ENCODE results near the gene PTPN1. TPM values are rescaled to one million over a fixed set of nuclear protein-coding genes. Genes with fewer than 3 reads are reported as not detected.

PTPN1 gene
- total and polyA plus RNA-seq, 2 of the 13 experiments (the other 11 are each of a cell fraction or from before 2014, with no cell fraction given), result 17.7 to 37.2 TPM

DNA sequence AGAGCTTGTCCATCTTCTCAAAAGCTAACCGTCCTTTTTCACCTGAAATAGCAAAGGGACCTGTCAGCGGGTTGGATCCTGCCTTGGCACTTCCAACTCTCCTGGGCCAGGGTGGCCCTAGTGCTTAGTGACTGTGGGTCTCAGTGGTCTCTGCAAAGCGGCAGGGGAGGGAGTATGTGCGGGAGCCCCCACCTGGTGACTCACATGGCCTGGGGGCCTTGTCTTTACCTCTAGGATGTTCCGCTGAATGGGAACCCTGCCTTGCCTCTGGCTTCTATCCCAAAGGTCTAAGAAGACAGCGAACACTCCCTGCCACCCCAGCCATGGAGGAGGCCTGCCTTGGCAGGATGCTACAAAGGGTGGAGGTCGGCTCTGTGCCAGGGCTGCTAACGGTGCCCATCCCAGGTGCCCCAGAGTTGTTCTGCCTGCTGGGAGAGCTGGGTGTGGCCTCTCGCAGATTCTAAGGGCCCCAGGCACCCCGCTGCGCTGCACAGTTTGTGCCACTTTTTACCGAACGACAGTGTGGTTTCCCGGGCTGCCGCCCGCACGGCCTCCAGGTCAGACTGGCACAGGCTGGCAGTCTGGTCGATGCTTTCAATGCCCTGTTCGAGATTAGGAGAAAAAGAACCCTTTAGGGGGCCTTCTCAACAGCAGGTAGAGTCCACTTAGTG, 77.2 kb downstream of the PTPN1 start:
- intact Hi-C loops (cut with micrococcal nuclease; ENCODE audit: unreplicated experiment), result no loop called here
- ATAC-seq, result no peak; the same call in 2 of the 3 replicates
- TF ChIP-seq POLR2AphosphoS2 (IDR thresholded peaks at IDR 0.05; ENCODE audit: low read depth, low read length), result no peak
- TF ChIP-seq ZNF766 (CRISPR knock-in tag; IDR thresholded peaks at IDR 0.05; ENCODE audit: borderline replicate concordance), result 0 out of 2 replicates have a peak, but pooled peaks have one; percentile 27
- TF ChIP-seq KLF12 (CRISPR knock-in tag; IDR thresholded peaks at IDR 0.05; ENCODE audit: borderline replicate concordance), result no peak
- TF ChIP-seq HNRNPL (IDR thresholded peaks at IDR 0.05; ENCODE audit: low read depth, low read length), result peak; percentile 22
- TF ChIP-seq PAF1 (CRISPR knock-in tag; IDR thresholded peaks at IDR 0.05), result no peak
- TF ChIP-seq TSC22D2 (CRISPR knock-in tag; IDR thresholded peaks at IDR 0.05; ENCODE audit: borderline replicate concordance), result no peak
- TF ChIP-seq MXI1 (IDR thresholded peaks at IDR 0.05; ENCODE audit: borderline replicate concordance, low read depth, low read length), result no peak
- TF ChIP-seq AGO2 (optimal IDR thresholded peaks at IDR 0.05; ENCODE audit: low read depth, low read length), result peak; percentile 48
- TF ChIP-seq, protein P1, sequence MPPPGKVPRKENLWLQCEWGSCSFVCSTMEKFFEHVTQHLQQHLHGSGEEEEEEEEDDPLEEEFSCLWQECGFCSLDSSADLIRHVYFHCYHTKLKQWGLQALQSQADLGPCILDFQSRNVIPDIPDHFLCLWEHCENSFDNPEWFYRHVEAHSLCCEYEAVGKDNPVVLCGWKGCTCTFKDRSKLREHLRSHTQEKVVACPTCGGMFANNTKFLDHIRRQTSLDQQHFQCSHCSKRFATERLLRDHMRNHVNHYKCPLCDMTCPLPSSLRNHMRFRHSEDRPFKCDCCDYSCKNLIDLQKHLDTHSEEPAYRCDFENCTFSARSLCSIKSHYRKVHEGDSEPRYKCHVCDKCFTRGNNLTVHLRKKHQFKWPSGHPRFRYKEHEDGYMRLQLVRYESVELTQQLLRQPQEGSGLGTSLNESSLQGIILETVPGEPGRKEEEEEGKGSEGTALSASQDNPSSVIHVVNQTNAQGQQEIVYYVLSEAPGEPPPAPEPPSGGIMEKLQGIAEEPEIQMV (CRISPR knock-in tag; IDR thresholded peaks at IDR 0.05; ENCODE audit: low read depth), result no peak
- 0 out of 2 replicates have a peak, but pooled peaks have one; percentile 12 for TF ChIP-seq ZNF556 (CRISPR knock-in tag; IDR thresholded peaks at IDR 0.05; ENCODE audit: borderline replicate concordance)
- TF ChIP-seq NFIB (CRISPR knock-in tag; IDR thresholded peaks at IDR 0.05; ENCODE audit: borderline replicate concordance), result no peak
- no peak for TF ChIP-seq ZSCAN21 (CRISPR knock-in tag; IDR thresholded peaks at IDR 0.05; ENCODE audit: borderline replicate concordance)
- 0 out of 2 replicates have a peak, but pooled peaks have one; percentile 37 for TF ChIP-seq ZNF367 (CRISPR knock-in tag; IDR thresholded peaks at IDR 0.05; ENCODE audit: borderline replicate concordance)
- TF ChIP-seq ZNF761 (CRISPR knock-in tag; conservative IDR thresholded peaks at IDR 0.05), result no peak
- TF ChIP-seq CHCHD3 (CRISPR knock-in tag; IDR thresholded peaks at IDR 0.05), result no peak
- no peak for TF ChIP-seq NFE2L1 (CRISPR knock-in tag; IDR thresholded peaks at IDR 0.05; ENCODE audit: borderline replicate concordance)
- TF ChIP-seq ZNF143 (CRISPR knock-in tag; IDR thresholded peaks at IDR 0.05), result 0 out of 2 replicates have a peak, but pooled peaks have one; percentile 17
- TF ChIP-seq ZNF772 (CRISPR knock-in tag; IDR thresholded peaks at IDR 0.05), result no peak
- TF ChIP-seq AGO1 (IDR thresholded peaks at IDR 0.05; ENCODE audit: low read depth, low read length, poor library complexity, severe bottlenecking), result peak; percentile 52
- peak; percentile 5; the same call in 1 of the 2 replicates for TF ChIP-seq ESRRA (CRISPR knock-in tag; IDR thresholded peaks at IDR 0.05; ENCODE audit: low read depth)
- TF ChIP-seq, protein P2, sequence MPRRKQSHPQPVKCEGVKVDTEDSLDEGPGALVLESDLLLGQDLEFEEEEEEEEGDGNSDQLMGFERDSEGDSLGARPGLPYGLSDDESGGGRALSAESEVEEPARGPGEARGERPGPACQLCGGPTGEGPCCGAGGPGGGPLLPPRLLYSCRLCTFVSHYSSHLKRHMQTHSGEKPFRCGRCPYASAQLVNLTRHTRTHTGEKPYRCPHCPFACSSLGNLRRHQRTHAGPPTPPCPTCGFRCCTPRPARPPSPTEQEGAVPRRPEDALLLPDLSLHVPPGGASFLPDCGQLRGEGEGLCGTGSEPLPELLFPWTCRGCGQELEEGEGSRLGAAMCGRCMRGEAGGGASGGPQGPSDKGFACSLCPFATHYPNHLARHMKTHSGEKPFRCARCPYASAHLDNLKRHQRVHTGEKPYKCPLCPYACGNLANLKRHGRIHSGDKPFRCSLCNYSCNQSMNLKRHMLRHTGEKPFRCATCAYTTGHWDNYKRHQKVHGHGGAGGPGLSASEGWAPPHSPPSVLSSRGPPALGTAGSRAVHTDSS (CRISPR knock-in tag; conservative IDR thresholded peaks at IDR 0.05), result 0 out of 2 replicates have a peak, but pooled peaks have one; percentile 73
- no peak for TF ChIP-seq ZNF441 (CRISPR knock-in tag; IDR thresholded peaks at IDR 0.05; ENCODE audit: borderline replicate concordance)
- TF ChIP-seq RELA (CRISPR knock-in tag; IDR thresholded peaks at IDR 0.05), result no peak

More for the DNA sequence above, 77.2 kb downstream of the PTPN1 start:
- Histone ChIP-seq H2AFZ (ENCODE audit: low read length) (no peak overlapping the region), H3K9me3 (ENCODE audit: low read length) (no peaks in the 10 kb centered on the region), H3K27me3 (ENCODE audit: control insufficient read depth in 1 of 2, insufficient read depth in 2 of 2, low read length in 2 of 2) (no peaks in the 10 kb centered on the region), H3K27ac (ENCODE audit: extremely low read length, insufficient read depth, low read length) (no peak overlapping the region), H4K20me1 (ENCODE audit: insufficient read depth, low read length) (no peaks in the 10 kb centered on the region), H3K36me3 (replicated peaks in 1 of 2; ENCODE audit: control insufficient read depth in 1 of 2, insufficient read depth in 2 of 2, low read length in 2 of 2) (peaks cover 17 to 28% of the 10 kb centered on the region in 2 experiments), H3K4me1 (ENCODE audit: insufficient read depth, low read length) (no peaks in the 10 kb centered on the region), H3K79me2 (ENCODE audit: insufficient read depth, low read length) (no peaks in the 10 kb centered on the region), H3K4me2 (ENCODE audit: low read depth, low read length) (no peak overlapping the region), H3K4me3 (replicated peaks in 1 of 3; ENCODE audit: insufficient read depth in 1 of 3, low read depth in 2 of 3, low read length in 3 of 3) (no peak overlapping the region), H3K9ac (ENCODE audit: insufficient read depth, low read depth, low read length) (no peak overlapping the region)
- DNase-seq (ENCODE audit: low spot score) (no peak), FAIRE-seq (no peak)
- ChIA-PET CTCF (ENCODE audit: low intra/inter-chr PET ratio, low total read pairs) (interaction anchor here (0.7 to 1.5 kb wide), 5 partner anchors 48 to 401 kb away, joined by 3 to 8 read pairs (median 4); partner anchors contain the start of gene PTPN1), POLR2A (interaction anchor here (0.8 kb wide), 1 partner anchor 12 kb away, joined by 4 read pairs; no protein-coding TSS in a partner anchor)
- BruUV-seq (replicated peaks), result no TSS peak
- WGBS (ENCODE audit: low lambda C conversion rate), result 91% methylated on average over 17 of the region's 19 CpGs
- in situ Hi-C loops (cut with HindIII; ENCODE audit: extremely low pct_ligation_motif_present, low pct_unique_long_range_greater_than_20kb), result loop anchor here (10.0 kb wide), 1 partner anchor 473 kb away; the partner anchor contains the start of gene UBE2V1
